ENCODE measurements around the gene DCAF5.

DNA sequence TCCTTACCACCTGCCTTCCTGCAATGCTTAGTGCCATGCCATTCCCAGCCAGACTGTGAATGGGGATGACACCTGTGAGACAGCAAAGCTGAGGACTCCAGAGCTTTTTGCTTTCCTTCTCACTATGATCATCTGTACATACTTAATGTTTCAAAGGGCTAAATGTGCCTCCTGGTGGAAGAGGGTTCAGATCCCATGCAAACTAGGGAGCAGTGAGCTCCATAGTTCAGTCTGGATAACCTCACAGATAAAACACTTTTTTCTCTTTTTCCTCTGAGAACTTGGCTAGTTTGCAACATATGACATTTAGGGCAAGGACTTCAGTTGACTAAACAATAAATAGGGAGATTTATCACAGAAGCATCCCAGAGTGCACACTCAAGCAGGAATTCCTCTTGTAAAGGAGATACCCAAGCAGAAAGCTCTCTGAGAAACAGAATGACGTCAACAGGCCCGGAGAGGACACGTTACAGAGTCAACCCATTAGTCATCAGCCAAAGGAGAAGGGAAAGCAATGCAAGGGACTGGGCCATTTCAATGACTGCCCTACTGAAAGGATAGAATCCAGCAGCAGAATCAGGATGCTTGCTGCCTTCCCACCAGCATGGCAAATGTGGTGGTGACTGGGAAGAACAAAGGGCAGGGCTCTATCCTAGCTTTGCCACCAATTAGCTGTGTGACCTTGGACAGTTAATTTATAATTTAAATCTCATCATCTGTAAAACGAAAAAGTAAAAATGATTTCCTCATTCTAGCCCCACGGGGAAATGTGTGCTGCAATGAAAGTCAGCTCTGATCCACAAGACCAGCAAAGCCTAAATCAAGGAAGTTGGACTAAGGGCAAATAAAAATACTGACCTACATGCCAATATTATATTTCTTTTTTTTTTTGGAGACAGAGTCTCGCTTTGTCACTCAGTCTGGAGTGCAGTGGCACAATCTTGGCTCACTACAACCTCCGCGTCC lies 93.0 kb downstream of the DCAF5 start:
- TF ChIP-seq GATA2 (IDR thresholded peaks at IDR 0.05; ENCODE audit: low read depth, low read length) (no peak), GATA3 (IDR thresholded peaks at IDR 0.05; ENCODE audit: low read depth, low read length) (no peak)
